Measurements from ENCODE around the gene AR.
"Not testable (repeated sequence)": the region's sequence is repeated elsewhere in the genome, so short reads cannot be mapped to it uniquely, and the experiment has no call there.

AR gene

GRCh38 chrX:67624325-67624724 lies 80.5 kb downstream of the AR start:
- no peak for DNase-seq (ENCODE audit: low read depth in 3 of 3, low spot score in 1 of 3)

DNA sequence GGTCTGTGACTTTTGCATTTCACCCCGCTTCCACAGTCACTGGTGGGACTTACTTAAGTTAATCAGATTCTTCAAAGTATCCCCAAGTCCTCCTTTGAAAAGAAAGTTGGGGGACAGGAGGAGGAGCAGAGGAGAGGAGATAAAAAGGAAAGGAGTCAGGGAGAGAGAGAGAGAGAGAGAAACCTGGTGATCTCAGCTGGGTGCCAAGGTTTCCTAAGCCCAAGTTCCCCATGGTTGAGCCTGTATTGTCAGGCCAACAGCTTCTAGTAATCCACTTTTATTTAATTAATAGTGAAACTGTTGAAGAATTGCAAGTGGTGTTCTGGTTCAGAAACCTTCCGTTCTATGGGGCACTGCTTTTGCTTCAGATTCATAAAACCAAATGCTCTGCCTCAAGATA lies 91.6 kb downstream of the AR start:
- DNase-seq (ENCODE audit: low read depth in 3 of 3, low spot score in 1 of 3), result no peak

- no peak for DNase-seq (ENCODE audit: low read depth in 3 of 3, low spot score in 1 of 3)
These were observed 92.7 kb downstream of the AR start for GRCh38 chrX:67636532-67636931.

GRCh38 chrX:67637293-67637692 lies 93.5 kb downstream of the AR start:
- DNase-seq (ENCODE audit: low read depth in 3 of 3, low spot score in 1 of 3), result not testable (repeated sequence)

- DNase-seq (ENCODE audit: low read depth in 3 of 3, low spot score in 1 of 3), result no peak
These were observed 104.5 kb downstream of the AR start for GRCh38 chrX:67648361-67648760.

DNA sequence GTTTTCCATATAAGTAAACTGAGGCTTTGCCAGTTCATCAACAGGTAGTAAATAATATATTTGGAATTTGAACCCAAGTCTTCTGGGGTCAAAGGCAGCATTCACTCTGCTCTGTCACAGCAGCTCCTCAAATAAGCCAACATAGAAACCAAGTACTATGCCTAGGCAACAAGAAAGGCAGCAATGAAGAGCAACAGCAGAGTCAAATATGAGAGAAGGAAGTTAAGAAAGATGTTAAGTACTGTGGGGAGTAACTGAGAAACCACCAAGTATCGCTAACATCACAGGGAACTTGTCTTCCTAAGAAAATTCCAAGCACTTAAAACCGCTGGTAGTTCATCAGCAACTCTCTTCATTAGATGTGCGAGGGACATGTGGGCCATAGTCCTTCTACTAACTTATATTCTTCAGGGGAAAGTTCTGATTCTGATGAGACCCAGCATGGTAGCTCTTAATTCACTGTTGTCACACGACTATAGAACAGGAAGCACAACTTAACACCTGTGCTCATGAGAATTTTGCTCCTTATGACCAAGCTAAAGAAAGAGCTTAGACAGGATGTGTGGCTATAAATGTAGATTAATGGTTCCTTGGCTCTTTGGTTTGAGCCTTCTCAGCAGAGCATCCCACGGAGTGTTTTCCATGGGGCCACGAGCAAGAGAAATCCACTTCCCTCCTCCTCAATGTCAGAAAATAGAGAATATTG lies 107.8 kb downstream of the AR start:
- no peak for DNase-seq (ENCODE audit: low read depth in 3 of 3, low spot score in 1 of 3)

DNA sequence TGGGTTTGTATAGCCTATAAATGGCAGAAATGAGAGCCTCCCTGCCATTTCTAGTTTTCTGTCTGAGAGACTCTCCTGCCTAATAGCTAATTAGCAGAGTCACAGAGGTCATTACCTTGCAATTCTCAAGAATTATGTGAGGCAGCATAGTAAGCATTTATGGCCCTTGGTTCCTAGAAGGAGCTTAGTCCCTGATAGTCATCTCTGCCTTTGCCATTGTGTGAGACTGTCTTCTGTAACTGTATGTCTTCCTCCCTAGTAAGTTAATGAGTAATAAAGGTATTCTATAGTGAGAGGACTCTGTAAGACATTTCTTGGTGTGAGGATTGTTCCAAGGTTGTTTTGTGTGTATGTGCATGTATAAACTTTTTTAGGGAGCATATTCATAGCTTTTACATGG lies 108.7 kb downstream of the AR start:
- DNase-seq (ENCODE audit: low read depth in 3 of 3, low spot score in 1 of 3), result no peak

GRCh38 chrX:67654301-67654700 lies 110.5 kb downstream of the AR start:
- no peak for DNase-seq (ENCODE audit: low read depth in 3 of 3, low spot score in 1 of 3)

DNA sequence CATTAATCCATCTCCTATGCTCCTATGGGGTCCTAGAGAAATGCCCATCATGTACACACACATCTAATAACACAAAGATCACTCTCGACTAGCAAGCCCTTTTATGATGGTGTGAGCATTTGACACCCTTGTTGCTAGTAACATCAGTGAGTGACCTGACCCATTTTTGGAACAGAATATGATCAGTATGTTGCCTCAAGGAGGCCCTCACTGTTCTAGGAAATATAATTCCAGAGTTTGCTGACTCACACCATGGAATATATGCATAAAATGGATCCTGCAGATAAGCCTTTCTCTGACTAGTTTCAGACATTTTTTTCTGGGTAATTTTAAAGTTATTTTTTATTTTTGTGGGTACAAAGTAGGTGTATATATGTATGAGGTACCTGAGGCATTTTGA lies 121.8 kb downstream of the AR start:
- no peak for DNase-seq (ENCODE audit: low read depth in 3 of 3, low spot score in 1 of 3)

DNA sequence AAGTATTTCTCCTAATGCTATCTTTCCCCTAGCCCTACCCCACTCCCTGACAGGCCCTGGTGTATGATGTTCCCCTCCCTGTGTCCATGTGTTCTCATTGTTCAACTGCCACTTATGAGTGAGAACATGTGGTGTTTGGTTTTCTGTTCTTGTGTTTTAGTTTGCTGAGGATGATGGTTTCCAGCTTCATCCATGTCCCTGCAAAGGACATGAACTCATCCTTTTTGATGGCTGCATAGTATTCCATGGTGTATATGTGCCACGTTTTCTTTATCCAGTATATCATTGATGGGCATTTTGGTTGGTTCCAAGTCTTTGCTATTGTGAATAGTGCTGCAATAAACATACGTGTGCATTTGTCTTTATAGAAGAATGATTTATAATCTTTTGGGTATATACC lies 126.9 kb downstream of the AR start:
- not testable (repeated sequence) for DNase-seq (ENCODE audit: low read depth in 3 of 3, low spot score in 1 of 3)

GRCh38 chrX:67673741-67674274 lies 130.0 kb downstream of the AR start:
- no peak for DNase-seq (ENCODE audit: low read depth in 3 of 3, low spot score in 1 of 3)

DNA sequence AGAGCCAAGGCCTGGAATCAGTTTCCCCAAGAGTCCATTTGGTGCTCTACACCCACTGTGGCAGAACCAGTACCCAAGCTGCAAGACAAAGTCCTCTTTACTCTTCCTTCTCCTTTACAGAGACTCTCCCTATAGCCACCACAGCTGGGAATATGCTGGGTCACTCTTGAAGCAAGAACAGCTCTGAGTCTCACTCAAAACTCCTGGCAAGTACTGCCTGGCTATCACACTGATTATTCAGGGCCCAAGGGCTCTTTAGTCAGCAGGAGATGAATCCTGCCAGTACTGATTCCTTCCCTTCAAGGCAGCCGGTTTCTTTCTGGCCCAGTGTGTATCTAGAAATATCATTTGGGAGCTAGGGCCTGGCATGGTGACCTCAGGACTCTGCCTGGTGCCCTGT lies 130.9 kb downstream of the AR start:
- no peak for DNase-seq (ENCODE audit: low read depth in 3 of 3, low spot score in 1 of 3)

DNA sequence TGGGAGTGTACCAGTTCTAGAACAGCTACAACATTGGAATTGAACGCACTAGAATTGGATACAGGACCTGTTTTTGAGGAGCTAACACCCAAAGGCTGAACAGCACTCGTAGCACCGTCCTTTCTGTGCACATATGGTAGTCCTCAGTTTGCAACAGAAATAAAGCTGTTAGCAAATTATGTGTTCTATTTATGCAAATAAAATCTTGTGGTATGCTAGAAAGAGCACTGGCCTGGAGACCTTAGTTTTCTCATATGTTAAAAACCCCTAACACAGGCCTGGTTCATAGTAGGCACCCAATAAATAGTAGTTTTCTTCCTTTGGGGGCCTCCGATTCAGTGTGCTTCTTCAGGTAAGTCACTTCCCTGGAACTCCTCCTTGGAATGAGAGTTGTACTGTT lies 140.3 kb downstream of the AR start:
- no peak for DNase-seq (ENCODE audit: low read depth in 3 of 3, low spot score in 1 of 3)

- DNase-seq (ENCODE audit: low read depth in 3 of 3, low spot score in 1 of 3), result no peak
These were observed 148.4 kb downstream of the AR start for GRCh38 chrX:67692246-67692645.

- DNase-seq (ENCODE audit: low read depth in 3 of 3, low spot score in 1 of 3), result no peak
These were observed 150.1 kb downstream of the AR start for GRCh38 chrX:67693928-67694327.

DNA sequence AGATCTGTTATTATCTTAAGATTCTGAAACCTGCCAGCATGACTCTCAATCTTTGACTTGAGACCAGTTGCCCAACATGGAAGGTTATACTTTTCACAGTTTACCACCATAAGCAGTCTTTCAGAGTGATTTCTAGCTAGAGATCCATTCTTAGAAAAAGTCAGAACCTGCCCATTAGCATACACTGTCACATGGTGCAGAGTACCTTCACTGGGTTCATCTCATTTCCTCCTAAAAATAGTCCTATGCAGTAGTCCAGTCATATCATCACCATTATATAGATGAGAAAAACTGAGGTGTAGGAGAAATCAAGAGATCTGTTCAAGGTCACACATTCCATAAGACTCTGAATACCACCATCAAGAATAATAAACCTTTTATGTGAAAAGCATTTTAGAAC lies 153.6 kb downstream of the AR start:
- no peak for DNase-seq (ENCODE audit: low read depth in 3 of 3, low spot score in 1 of 3)

GRCh38 chrX:67700602-67701001 lies 156.8 kb downstream of the AR start:
- no peak for DNase-seq (ENCODE audit: low read depth in 3 of 3, low spot score in 1 of 3)

GRCh38 chrX:67714004-67714403 lies 170.2 kb downstream of the AR start:
- no peak for DNase-seq (ENCODE audit: low read depth in 3 of 3, low spot score in 1 of 3)

DNA sequence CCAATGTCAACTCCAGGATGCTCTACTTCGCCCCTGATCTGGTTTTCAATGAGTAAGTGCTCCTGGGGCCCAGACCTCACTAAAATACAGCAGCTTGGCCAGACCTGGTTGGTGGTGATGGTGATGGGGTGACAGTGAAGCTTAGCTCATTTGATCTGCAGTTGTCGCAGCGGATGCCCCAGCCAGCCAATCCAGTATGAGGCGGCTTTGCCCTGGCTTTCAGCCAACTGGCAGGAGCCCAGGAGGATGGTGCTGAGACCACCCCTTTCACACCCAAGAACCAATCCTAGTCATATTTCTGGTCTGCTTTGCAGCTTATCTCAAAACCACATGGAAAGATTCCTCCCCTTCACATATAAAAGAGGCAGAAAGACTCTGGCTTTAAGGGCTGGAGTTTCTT lies 173.8 kb downstream of the AR start:
- no peak for DNase-seq (ENCODE audit: low read depth in 3 of 3, low spot score in 1 of 3)

DNA sequence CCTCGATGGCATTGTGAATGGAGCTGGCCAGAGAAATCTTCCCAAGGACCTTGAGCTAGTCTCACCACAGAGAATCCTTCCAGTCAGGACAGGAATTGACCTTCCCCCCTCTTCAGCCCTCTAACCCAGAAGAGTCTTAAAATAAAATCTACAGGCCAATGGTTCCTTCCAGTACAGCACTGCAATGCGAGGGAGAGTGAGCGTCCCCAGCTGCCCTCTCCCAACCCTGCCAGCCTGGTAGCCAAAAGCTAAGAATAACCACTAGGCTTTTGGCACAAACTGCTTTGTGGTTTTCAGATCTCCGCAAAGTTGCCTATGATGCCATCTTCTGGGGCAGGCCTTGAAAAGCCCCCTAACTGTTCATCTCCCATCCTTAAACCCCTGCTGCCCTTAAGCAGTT lies 175.1 kb downstream of the AR start:
- DNase-seq (ENCODE audit: low read depth in 3 of 3, low spot score in 1 of 3), result no peak

GRCh38 chrX:67720344-67720743 lies 176.5 kb downstream of the AR start:
- DNase-seq (ENCODE audit: low read depth in 3 of 3, low spot score in 1 of 3), result no peak

DNA sequence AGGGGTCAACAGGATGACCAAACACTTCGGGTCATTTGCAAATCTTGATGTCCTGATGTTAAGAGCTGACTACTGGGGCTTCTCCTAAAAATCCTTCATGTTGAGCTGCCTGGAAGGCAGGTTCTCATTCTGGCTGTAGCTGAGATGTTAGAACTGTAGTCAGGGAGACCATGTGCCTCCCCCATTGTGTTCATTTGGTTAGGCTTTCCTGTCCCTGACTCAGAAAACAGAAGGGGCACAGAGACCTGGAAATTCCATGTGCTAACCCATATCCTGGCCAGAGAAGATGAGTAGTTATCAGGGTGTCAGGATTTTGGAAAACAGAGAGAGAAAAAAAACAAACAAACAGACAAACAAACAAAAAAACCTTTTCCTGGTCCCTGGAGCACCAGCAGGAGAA lies 177.5 kb downstream of the AR start:
- DNase-seq (ENCODE audit: low read depth in 3 of 3, low spot score in 1 of 3), result no peak

DNA sequence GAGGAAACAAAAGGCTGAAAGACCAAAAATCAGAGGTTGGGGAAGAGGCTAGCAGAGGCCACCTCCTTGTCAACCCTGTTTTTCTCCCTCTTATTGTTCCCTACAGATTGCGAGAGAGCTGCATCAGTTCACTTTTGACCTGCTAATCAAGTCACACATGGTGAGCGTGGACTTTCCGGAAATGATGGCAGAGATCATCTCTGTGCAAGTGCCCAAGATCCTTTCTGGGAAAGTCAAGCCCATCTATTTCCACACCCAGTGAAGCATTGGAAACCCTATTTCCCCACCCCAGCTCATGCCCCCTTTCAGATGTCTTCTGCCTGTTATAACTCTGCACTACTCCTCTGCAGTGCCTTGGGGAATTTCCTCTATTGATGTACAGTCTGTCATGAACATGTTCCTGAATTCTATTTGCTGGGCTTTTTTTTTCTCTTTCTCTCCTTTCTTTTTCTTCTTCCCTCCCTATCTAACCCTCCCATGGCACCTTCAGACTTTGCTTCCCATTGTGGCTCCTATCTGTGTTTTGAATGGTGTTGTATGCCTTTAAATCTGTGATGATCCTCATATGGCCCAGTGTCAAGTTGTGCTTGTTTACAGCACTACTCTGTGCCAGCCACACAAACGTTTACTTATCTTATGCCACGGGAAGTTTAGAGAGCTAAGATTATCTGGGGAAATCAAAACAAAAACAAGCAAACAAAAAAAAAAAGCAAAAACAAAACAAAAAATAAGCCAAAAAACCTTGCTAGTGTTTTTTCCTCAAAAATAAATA lies 179.9 kb downstream of the AR start:
- DNase-seq (ENCODE audit: low read depth in 3 of 3, low spot score in 1 of 3), result no peak

Data from stimulated activated CD4-positive, alpha-beta T cell treated with anti-CD3 and anti-CD28 coated beads, TNF-alpha, amount 100 ng/mL, for 1 hour (primary cell).